ENCODE measurements around the gene TACR2.
A peak's percentile ranks its signal among the peaks of the same experiment; 100 is the strongest.

TACR2 gene

GRCh38 chr10:69437321-69438259 lies 20.9 kb upstream of the TACR2 start:
- no peaks in the 10 kb centered on the region for H3K4me1 Mint-ChIP-seq
- ATAC-seq: no peak
- no peak for DNase-seq
- H3K27me3 Mint-ChIP-seq: peaks cover 8% of the 10 kb centered on the region
- H3K4me3 Mint-ChIP-seq: no peak overlapping the region
- H3K9me3 Mint-ChIP-seq: peaks cover 0 to 5% of the 10 kb centered on the region in 2 donors
- H3K27ac Mint-ChIP-seq: no peak overlapping the region

- no peak overlapping the region for H3K27ac Mint-ChIP-seq
- DNase-seq: no peak
- H3K4me1 Mint-ChIP-seq: no peaks in the 10 kb centered on the region
- peaks cover 0 to 5% of the 10 kb centered on the region in 2 donors for H3K9me3 Mint-ChIP-seq
- no peak overlapping the region for H3K4me3 Mint-ChIP-seq
- no peak for ATAC-seq
- peaks cover 8% of the 10 kb centered on the region for H3K27me3 Mint-ChIP-seq
Observed at GRCh38 chr10:69435966-69436520, 19.3 kb upstream of the TACR2 start.

- H3K4me3 Mint-ChIP-seq: no peak overlapping the region
- H3K9me3 Mint-ChIP-seq: peaks cover 0 to 5% of the 10 kb centered on the region in 2 donors
- no peaks in the 10 kb centered on the region for H3K4me1 Mint-ChIP-seq
- DNase-seq (no peak), ATAC-seq (no peak)
- peak overlapping the region in 1 of 2 donors; percentile 40 for H3K27ac Mint-ChIP-seq
- peaks cover 8% of the 10 kb centered on the region for H3K27me3 Mint-ChIP-seq
Observed at GRCh38 chr10:69434926-69435325, 18.2 kb upstream of the TACR2 start.

GRCh38 chr10:69434169-69434568 lies 17.5 kb upstream of the TACR2 start:
- DNase-seq (no peak), ATAC-seq (no peak)
- Mint-ChIP-seq H3K4me1 (peaks cover under 1% of the 10 kb centered on the region), H3K9me3 (peaks cover 0 to 5% of the 10 kb centered on the region in 2 donors), H3K27me3 (peaks cover 1% of the 10 kb centered on the region), H3K27ac (no peak overlapping the region), H3K4me3 (no peak overlapping the region)

DNA sequence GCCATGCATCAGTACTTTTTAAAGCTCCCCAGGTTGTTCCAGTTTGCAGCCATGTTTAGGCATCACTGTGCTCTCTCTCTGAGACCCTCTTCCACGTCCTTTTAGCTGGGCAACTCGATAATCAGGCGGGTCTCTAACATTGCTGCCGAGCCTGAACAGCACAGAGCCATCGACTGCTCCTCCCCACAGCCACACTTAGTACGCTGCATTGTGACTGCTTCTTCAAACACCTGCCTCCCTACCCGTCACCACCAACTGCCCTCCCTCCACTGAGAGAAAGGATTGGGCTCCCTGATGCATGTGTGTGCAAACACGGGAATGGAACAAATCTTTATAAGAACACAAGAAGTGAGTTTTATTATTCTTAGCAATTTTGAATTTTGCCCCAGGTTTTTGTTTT lies 11.4 kb upstream of the TACR2 start:
- H3K4me1 Mint-ChIP-seq: peaks cover 39% of the 10 kb centered on the region
- no peak overlapping the region for H3K4me3 Mint-ChIP-seq
- no peak overlapping the region for H3K27ac Mint-ChIP-seq
- H3K27me3 Mint-ChIP-seq: no peaks in the 10 kb centered on the region
- no peak for ATAC-seq
- H3K9me3 Mint-ChIP-seq: peaks cover 0 to 7% of the 10 kb centered on the region in 2 donors
- no peak for DNase-seq

GRCh38 chr10:69426376-69426727 lies 9.6 kb upstream of the TACR2 start:
- DNase-seq (no peak), ATAC-seq (no peak)
- H3K4me3 Mint-ChIP-seq: no peak overlapping the region
- no peak overlapping the region for H3K27ac Mint-ChIP-seq
- H3K9me3 Mint-ChIP-seq: peaks cover 0 to 7% of the 10 kb centered on the region in 2 donors
- peaks cover 46% of the 10 kb centered on the region for H3K4me1 Mint-ChIP-seq
- no peaks in the 10 kb centered on the region for H3K27me3 Mint-ChIP-seq

DNA sequence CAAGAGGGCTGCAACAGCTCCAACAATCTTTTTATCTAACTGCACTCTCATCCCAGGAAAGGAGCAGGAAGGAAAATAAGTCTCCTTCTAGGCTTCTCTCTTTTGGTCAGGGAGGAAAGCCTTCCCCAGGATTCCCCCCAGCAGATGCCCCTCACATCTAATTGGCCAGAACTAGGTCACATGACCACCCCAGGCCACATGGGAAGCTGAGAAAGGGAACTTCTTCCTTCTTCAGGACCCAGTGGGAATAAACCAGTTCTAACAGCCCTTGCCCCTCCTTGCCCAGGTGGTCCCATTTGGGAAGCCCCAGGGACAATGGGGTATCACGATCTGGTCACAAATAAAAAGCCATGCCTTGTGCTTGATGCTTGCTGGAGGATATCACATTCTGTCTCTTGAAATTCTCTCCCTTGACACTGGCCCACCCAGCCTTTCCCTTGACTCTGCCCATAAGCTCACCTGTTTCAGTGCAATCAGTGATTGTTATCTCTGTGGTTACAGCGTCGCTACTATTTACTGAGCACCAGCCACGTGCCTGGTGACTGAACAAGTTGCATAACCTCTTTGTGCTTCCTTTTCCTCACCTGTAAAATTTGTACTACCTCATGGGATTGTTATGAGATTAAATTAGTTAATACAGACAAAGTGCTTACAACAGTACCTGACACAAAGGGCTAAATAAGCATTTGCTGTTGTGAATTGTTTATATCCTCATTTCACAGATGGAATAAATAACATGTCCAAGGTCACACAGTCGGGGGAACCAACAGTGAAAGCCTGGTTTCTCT lies 9.0 kb upstream of the TACR2 start:
- Mint-ChIP-seq H3K9me3 (peaks cover 0 to 7% of the 10 kb centered on the region in 2 donors), H3K4me3 (no peak overlapping the region), H3K4me1 (peaks cover 46% of the 10 kb centered on the region), H3K27me3 (no peaks in the 10 kb centered on the region), H3K27ac (peak overlapping the region in 1 of 2 donors; percentile 35)
- DNase-seq (no peak), ATAC-seq (no peak)

DNA sequence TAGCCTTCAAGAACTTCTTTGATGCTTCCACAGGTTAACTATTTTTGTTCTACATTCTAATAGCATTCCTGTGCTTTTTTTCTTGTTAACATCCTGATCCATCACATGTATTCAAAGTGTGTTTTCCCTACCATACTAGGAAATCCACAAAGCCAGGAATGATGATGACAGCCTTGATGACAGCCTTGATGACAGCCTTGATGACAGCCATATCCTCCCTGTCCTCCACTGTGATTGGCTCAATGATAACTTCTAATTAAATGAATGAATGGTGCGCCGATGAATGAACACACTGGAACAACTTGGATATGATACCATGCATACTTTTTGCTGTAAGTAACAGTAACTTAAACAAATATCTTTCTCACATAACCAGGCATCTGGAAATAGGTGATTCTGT lies 8.3 kb upstream of the TACR2 start:
- ATAC-seq (no peak), DNase-seq (no peak)
- Mint-ChIP-seq H3K4me3 (no peak overlapping the region), H3K27ac (no peak overlapping the region), H3K27me3 (no peaks in the 10 kb centered on the region), H3K4me1 (peaks cover 46% of the 10 kb centered on the region), H3K9me3 (peaks cover 0 to 7% of the 10 kb centered on the region in 2 donors)

DNA sequence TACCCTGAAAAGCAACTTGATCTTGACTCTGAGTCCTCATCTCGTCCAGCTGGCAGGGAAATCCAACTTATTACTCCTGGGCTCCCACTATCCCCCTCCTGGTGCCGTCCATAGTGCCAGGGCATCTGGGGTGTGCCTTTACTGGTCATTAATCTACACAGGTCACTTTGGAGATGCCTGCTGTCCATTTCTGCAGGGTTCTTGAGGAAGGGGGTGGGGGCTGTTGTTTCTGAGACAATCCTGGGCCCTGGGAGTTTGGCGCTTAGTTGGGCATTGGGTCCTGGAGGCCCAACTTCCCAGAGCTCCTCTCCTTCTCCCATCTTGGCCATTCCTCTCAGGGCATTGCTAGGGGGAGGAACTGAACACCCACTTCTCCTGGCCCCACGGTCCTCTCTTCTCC lies 6.0 kb upstream of the TACR2 start:
- peaks cover 32% of the 10 kb centered on the region for H3K4me1 Mint-ChIP-seq
- no peak for DNase-seq
- ATAC-seq: no peak
- H3K9me3 Mint-ChIP-seq: peaks cover 0 to 7% of the 10 kb centered on the region in 2 donors
- no peaks in the 10 kb centered on the region for H3K27me3 Mint-ChIP-seq
- H3K27ac Mint-ChIP-seq: no peak overlapping the region
- H3K4me3 Mint-ChIP-seq: no peak overlapping the region

DNA sequence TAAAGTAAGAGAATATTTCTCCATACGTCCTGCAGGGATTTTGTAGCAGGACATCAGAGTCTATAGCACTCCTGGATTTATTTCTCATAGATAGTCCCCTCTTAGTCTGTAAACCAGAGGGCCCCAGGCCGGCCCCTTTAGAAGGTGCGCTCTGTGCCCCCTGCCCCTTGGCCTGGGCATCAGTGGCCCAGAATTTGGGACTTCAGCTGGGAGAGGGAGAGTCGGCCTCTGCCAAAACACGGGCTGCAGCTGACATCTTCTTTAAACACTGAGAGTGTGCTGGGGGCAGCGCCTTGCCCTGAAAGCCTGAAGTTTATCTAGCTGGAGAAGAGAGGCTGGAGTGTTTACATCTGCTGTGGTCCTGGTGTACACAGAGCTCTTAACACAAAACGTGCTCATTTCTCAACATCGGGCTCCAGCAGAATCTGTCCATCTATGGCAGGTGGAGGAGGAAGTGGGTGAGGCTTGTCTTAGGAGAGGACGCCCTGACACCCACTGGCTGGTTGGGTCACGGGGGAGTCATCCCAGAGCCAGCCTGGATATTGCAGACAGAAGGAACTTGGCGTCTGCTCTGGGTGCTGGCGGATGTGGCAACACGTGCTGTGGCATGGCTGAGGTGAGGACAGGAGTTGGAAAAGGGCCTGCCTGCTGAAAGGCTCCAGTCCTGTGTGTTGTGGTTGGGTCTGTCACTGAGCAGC lies 5.0 kb upstream of the TACR2 start:
- H3K4me1 Mint-ChIP-seq: peaks cover 31% of the 10 kb centered on the region
- ATAC-seq: no peak
- DNase-seq: no peak
- peak overlapping the region in 1 of 2 donors; percentile 16 for H3K27ac Mint-ChIP-seq
- H3K27me3 Mint-ChIP-seq: no peaks in the 10 kb centered on the region
- H3K4me3 Mint-ChIP-seq: no peak overlapping the region
- peaks cover 0 to 7% of the 10 kb centered on the region in 2 donors for H3K9me3 Mint-ChIP-seq

GRCh38 chr10:69419744-69420126 lies 3.0 kb upstream of the TACR2 start:
- DNase-seq (no peak), ATAC-seq (no peak)
- Mint-ChIP-seq H3K27ac (no peak overlapping the region), H3K4me3 (no peak overlapping the region), H3K4me1 (peaks cover 14% of the 10 kb centered on the region), H3K9me3 (peaks cover 0 to 7% of the 10 kb centered on the region in 2 donors), H3K27me3 (no peaks in the 10 kb centered on the region)

GRCh38 chr10:69419096-69419743 lies 2.5 kb upstream of the TACR2 start:
- Mint-ChIP-seq H3K9me3 (peaks cover 0 to 5% of the 10 kb centered on the region in 2 donors), H3K4me3 (no peak overlapping the region), H3K4me1 (peaks cover 12% of the 10 kb centered on the region), H3K27ac (no peak overlapping the region), H3K27me3 (no peaks in the 10 kb centered on the region)
- ATAC-seq (no peak), DNase-seq (no peak)

DNA sequence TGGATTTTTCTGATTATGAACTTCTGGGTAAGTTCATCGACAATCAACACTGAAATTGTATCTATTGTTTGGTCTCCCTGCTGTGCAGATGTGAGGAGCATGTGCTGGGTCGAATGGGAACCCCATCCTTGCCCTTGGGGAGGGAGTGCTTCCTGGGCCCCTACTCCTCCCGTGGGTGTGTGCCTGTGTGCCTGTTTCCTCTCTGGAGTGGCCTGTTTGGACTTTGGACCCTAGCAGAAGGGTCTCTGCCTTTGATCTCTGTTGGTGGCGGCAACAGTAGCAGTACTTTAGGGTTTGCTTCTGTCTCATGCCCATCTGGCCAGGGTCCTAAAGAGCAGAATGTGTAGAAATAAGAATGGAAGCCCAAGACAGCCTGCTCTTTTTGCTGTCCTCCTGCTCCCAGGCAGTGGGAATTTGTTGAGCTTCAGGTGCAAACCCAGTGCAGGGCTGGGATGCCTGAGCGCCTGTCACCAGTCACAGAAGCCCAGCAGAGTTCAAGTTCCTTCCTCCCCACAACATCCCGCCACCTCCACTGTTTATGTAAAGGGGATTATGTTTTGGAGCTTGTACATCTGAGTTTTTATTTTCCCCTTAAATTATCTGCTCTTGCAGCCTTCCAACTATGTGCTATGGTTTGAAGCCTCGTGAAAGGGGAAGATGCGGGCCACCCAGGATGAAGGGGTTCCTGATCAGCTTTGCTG lies 1.5 kb upstream of the TACR2 start:
- no peak for DNase-seq
- ATAC-seq: no peak
- Mint-ChIP-seq H3K4me1 (peaks cover 9% of the 10 kb centered on the region), H3K9me3 (no peaks in the 10 kb centered on the region), H3K27me3 (no peaks in the 10 kb centered on the region), H3K4me3 (no peak overlapping the region), H3K27ac (peak overlapping the region in 1 of 2 donors; percentile 57)

- DNase-seq (no peak), ATAC-seq (no peak)
- H3K27me3 Mint-ChIP-seq: no peaks in the 10 kb centered on the region
- H3K27ac Mint-ChIP-seq: no peak overlapping the region
- peaks cover 13% of the 10 kb centered on the region for H3K4me1 Mint-ChIP-seq
- H3K9me3 Mint-ChIP-seq: no peaks in the 10 kb centered on the region
- no peak overlapping the region for H3K4me3 Mint-ChIP-seq
Observed at GRCh38 chr10:69417542-69417941, 824 bp upstream of the TACR2 start.
